ENCODE results near the gene KCNAB2. TPM values are rescaled to one million over a fixed set of nuclear protein-coding genes. Genes with fewer than 3 reads are reported as not detected.

The KCNAB2 gene
- total RNA-seq, 4 donors from 2014 or later, result 5.4 to 26.4 (median 10.1) TPM

GRCh38 chr1:6070450-6070974 lies 24.8 kb downstream of the KCNAB2 start:
- no peaks in the 10 kb centered on the region for H3K36me3 ChIP-seq
- TF ChIP-seq POLR2A (IDR thresholded peaks at IDR 0.05) (no peak), CTCF (IDR thresholded peaks at IDR 0.05) (no peak)

GRCh38 chr1:6071219-6071618 lies 25.5 kb downstream of the KCNAB2 start:
- TF ChIP-seq POLR2A (IDR thresholded peaks at IDR 0.05) (no peak), CTCF (IDR thresholded peaks at IDR 0.05) (no peak)
- Histone ChIP-seq H3K27ac (no peak overlapping the region), H3K36me3 (no peaks in the 10 kb centered on the region), H3K4me1 (no peaks in the 10 kb centered on the region), H3K9me3 (no peaks in the 10 kb centered on the region), H3K4me3 (no peak overlapping the region), H3K27me3 (no peaks in the 10 kb centered on the region)
- DNase-seq, result no peak

More at GRCh38 chr1:6070450-6070974, 24.8 kb downstream of the KCNAB2 start:
- Histone ChIP-seq H3K27ac (no peak overlapping the region), H3K27me3 (no peaks in the 10 kb centered on the region), H3K4me1 (no peaks in the 10 kb centered on the region), H3K9me3 (no peaks in the 10 kb centered on the region), H3K4me3 (no peak overlapping the region)
- no peak for DNase-seq

- Histone ChIP-seq H3K9me3 (no peaks in the 10 kb centered on the region), H3K4me1 (no peaks in the 10 kb centered on the region), H3K4me3 (no peak overlapping the region), H3K27me3 (no peaks in the 10 kb centered on the region), H3K36me3 (no peaks in the 10 kb centered on the region), H3K27ac (no peak overlapping the region)
- TF ChIP-seq CTCF (IDR thresholded peaks at IDR 0.05), result no peak
- TF ChIP-seq POLR2A (IDR thresholded peaks at IDR 0.05), result no peak
- DNase-seq, result no peak
These were observed 27.2 kb downstream of the KCNAB2 start for GRCh38 chr1:6072774-6073479.

GRCh38 chr1:6073480-6074053 lies 27.9 kb downstream of the KCNAB2 start:
- Histone ChIP-seq H3K4me3 (no peak overlapping the region), H3K27me3 (no peaks in the 10 kb centered on the region), H3K9me3 (no peaks in the 10 kb centered on the region), H3K4me1 (no peaks in the 10 kb centered on the region), H3K36me3 (no peaks in the 10 kb centered on the region), H3K27ac (no peak overlapping the region)
- DNase-seq, result no peak
- no peak for TF ChIP-seq POLR2A (IDR thresholded peaks at IDR 0.05)
- no peak for TF ChIP-seq CTCF (IDR thresholded peaks at IDR 0.05)

- Histone ChIP-seq H3K4me3 (no peak overlapping the region), H3K27ac (no peak overlapping the region), H3K4me1 (no peaks in the 10 kb centered on the region), H3K9me3 (no peaks in the 10 kb centered on the region), H3K36me3 (no peaks in the 10 kb centered on the region), H3K27me3 (no peaks in the 10 kb centered on the region)
- DNase-seq, result no peak
- TF ChIP-seq CTCF (IDR thresholded peaks at IDR 0.05), result no peak
- no peak for TF ChIP-seq POLR2A (IDR thresholded peaks at IDR 0.05)
These were observed 28.7 kb downstream of the KCNAB2 start for GRCh38 chr1:6074192-6074901.

Data from Peyer's patch (tissue), 4 donors.